H9 (cell line): ENCODE results near the gene DDC. TPM values are rescaled to one million over a fixed set of nuclear protein-coding genes. Genes with fewer than 3 reads are reported as not detected.

ENCODE experiments used
- DNase-seq: peaks from one replicate; pipeline ENCODE4 v3.0.0-alpha.2; 2017
- H2AFZ ChIP-seq: one replicate; pipeline ENCODE4 v1.6.1; 2013; ENCODE audit warnings: mild to moderate bottlenecking, low read length, control low read depth, moderate library complexity
- H2AK5ac ChIP-seq: 2 replicates; pipeline ENCODE4 v1.6.1; 2013; ENCODE audit warnings: low read length, control low read depth, mixed read lengths; ENCODE audit not compliant: insufficient read length
- H2BK120ac ChIP-seq: one replicate; pipeline ENCODE4 v1.6.1; 2013; ENCODE audit warnings: low read depth, mild to moderate bottlenecking, low read length, control low read depth, inconsistent platforms; ENCODE audit not compliant: poor library complexity, severe bottlenecking
- H2BK12ac ChIP-seq: 2 replicates; pipeline ENCODE4 v1.6.1; 2013; ENCODE audit warnings: low read length, control low read depth, mixed read lengths, low read depth; ENCODE audit not compliant: insufficient read length
- H2BK15ac ChIP-seq: 2 replicates; pipeline ENCODE4 v1.6.1; 2013; ENCODE audit warnings: low read depth, low read length, control low read depth
- H2BK20ac ChIP-seq: one replicate; pipeline ENCODE4 v1.6.1; 2013; ENCODE audit warnings: low read depth, mild to moderate bottlenecking, low read length, control low read depth, inconsistent platforms; ENCODE audit not compliant: poor library complexity, severe bottlenecking
- H2BK5ac ChIP-seq: 2 replicates; pipeline ENCODE4 v1.6.1; 2013; ENCODE audit warnings: low read length, control low read depth, mixed read lengths; ENCODE audit not compliant: insufficient read length
- H3K14ac ChIP-seq: 2 replicates; pipeline ENCODE4 v1.6.1; 2013; ENCODE audit warnings: low read length, control low read depth; ENCODE audit not compliant: insufficient read depth
- H3K18ac ChIP-seq: 2 replicates; pipeline ENCODE4 v1.6.1; 2013; ENCODE audit warnings: low read depth, mild to moderate bottlenecking, mixed read lengths, low read length, control low read depth; ENCODE audit not compliant: insufficient read length
- H3K23ac ChIP-seq: 2 replicates; pipeline ENCODE4 v1.6.1; 2013; ENCODE audit warnings: low read length, control low read depth, mixed read lengths, low read depth; ENCODE audit not compliant: insufficient read length
- H3K23me2 ChIP-seq: 2 replicates; pipeline ENCODE4 v1.6.1; 2013; ENCODE audit warnings: low read depth, mild to moderate bottlenecking, mixed read lengths, low read length, control low read depth; ENCODE audit not compliant: insufficient read length, poor library complexity, severe bottlenecking
- H3K27ac ChIP-seq: 2 replicates; pipeline ENCODE4 v1.5.1; 2013; ENCODE audit warnings: low read length, control low read depth, mixed read lengths, low read depth; ENCODE audit not compliant: insufficient read length
- H3K27me3 ChIP-seq: 2 replicates; pipeline ENCODE4 v1.6.1; 2013; ENCODE audit warnings: low read length, control low read depth, inconsistent platforms; ENCODE audit not compliant: insufficient read depth
- H3K4ac ChIP-seq: 2 replicates; pipeline ENCODE4 v1.6.1; 2013; ENCODE audit warnings: low read depth, mild to moderate bottlenecking, control low read depth, inconsistent platforms, low read length, moderate library complexity
- H3K4me1 ChIP-seq: 2 replicates; pipeline ENCODE4 v1.6.1; 2013; ENCODE audit warnings: low read length, control low read depth, inconsistent platforms; ENCODE audit not compliant: insufficient read depth
- H3K4me2 ChIP-seq: 2 replicates; pipeline ENCODE4 v1.6.1; 2013; ENCODE audit warnings: low read length, control low read depth, mixed read lengths; ENCODE audit not compliant: insufficient read length, insufficient read depth
- H3K56ac ChIP-seq: 2 replicates; pipeline ENCODE4 v1.6.1; 2013; ENCODE audit warnings: low read depth, mild to moderate bottlenecking, mixed read lengths, low read length, control low read depth; ENCODE audit not compliant: insufficient read length
- H3K79me1 ChIP-seq: 2 replicates; pipeline ENCODE4 v1.6.1; 2013; ENCODE audit warnings: low read depth, mild to moderate bottlenecking, moderate library complexity, low read length, control low read depth, inconsistent platforms; ENCODE audit not compliant: insufficient read depth, poor library complexity, severe bottlenecking
- H3K79me2 ChIP-seq: 2 replicates; pipeline ENCODE4 v1.6.1; 2013; ENCODE audit warnings: low read length, control low read depth, inconsistent platforms; ENCODE audit not compliant: insufficient read depth
- H3K9ac ChIP-seq: 2 replicates; pipeline ENCODE4 v1.6.1; 2013; ENCODE audit warnings: low read length, control low read depth, mixed read lengths; ENCODE audit not compliant: insufficient read length; ENCODE audit errors: extremely low read depth
- H3K9me3 ChIP-seq: one replicate; pipeline ENCODE4 v1.6.1; 2013; ENCODE audit warnings: low read depth, low read length, inconsistent platforms; ENCODE audit not compliant: control insufficient read depth
- H3T11ph ChIP-seq: one replicate; pipeline ENCODE4 v1.6.1; 2013; ENCODE audit warnings: mild to moderate bottlenecking, low read length, control low read depth, inconsistent platforms
- H4K20me1 ChIP-seq: one replicate; pipeline ENCODE4 v1.6.1; 2013; ENCODE audit not compliant: control insufficient read depth, insufficient read length, insufficient read depth
- H4K5ac ChIP-seq: 2 replicates; pipeline ENCODE4 v1.6.1; 2013; ENCODE audit warnings: low read depth, mild to moderate bottlenecking, mixed read lengths, low read length, control low read depth; ENCODE audit not compliant: insufficient read length
- H4K8ac ChIP-seq: replicated peaks from 2 replicates; pipeline ENCODE4 v1.6.1; 2013; ENCODE audit warnings: low read length, control low read depth, mixed read lengths, low read depth; ENCODE audit not compliant: insufficient read length
- H4K91ac ChIP-seq: 2 replicates; pipeline ENCODE4 v1.6.1; 2013; ENCODE audit warnings: low read depth, mild to moderate bottlenecking, moderate library complexity, mixed read lengths, low read length, control low read depth; ENCODE audit not compliant: insufficient read length
- H3K27ac Mint-ChIP-seq, 3 experiments: 2 replicates in 2 of 3; 3 replicates in 1 of 3; pipeline ENCODE4 v1.8.0; 2020 to 2021; ENCODE audit warnings: mixed read lengths in 3 of 3, mild to moderate bottlenecking in 1 of 3, moderate library complexity in 1 of 3
- H3K27me3 Mint-ChIP-seq: 2 replicates; pipeline ENCODE4 v1.8.0; 2021; ENCODE audit warnings: low read depth, mild to moderate bottlenecking, moderate library complexity, mixed read lengths
- H3K36me3 Mint-ChIP-seq, 3 experiments: 2 replicates in 2 of 3; 3 replicates in 1 of 3; pipeline ENCODE4 v1.8.0; 2020 to 2021; ENCODE audit warnings: low read depth in 3 of 3, mixed read lengths in 3 of 3; ENCODE audit not compliant: insufficient read depth in 1 of 3
- H3K4me1 Mint-ChIP-seq, 2 experiments: 2 replicates each; pipeline ENCODE4 v1.8.0; 2020; ENCODE audit warnings: mixed read lengths in 2 of 2
- H3K4me3 Mint-ChIP-seq, 2 experiments: 2 replicates in 1 of 2; 3 replicates in 1 of 2; pipeline ENCODE4 v1.8.0; 2020 to 2021; ENCODE audit warnings: mild to moderate bottlenecking in 2 of 2, mixed read lengths in 2 of 2, moderate library complexity in 1 of 2
- H3K9me3 Mint-ChIP-seq, 2 experiments: 2 replicates in 1 of 2; 3 replicates in 1 of 2; pipeline ENCODE4 v1.8.0; 2020; ENCODE audit warnings: mild to moderate bottlenecking in 2 of 2, mixed read lengths in 2 of 2, moderate library complexity in 1 of 2
- CTCF ChIP-seq: fragments of 200-600 bp; sonication (generic); conservative IDR thresholded peaks from 3 replicates; pipeline ENCODE4 v1.8.0; 2021; ENCODE audit warnings: antibody characterized with exemption, mild to moderate bottlenecking
- WGBS: extraction: QIAGEN DNeasy Blood & Tissue Kit; methylation state at CpG from one replicate; pipeline ENCODE4 v1.1.7; 2013; ENCODE audit warnings: missing lambda C conversion rate, low lambda C conversion rate, mixed read lengths; ENCODE audit not compliant: insufficient read length; ENCODE audit errors: extremely low coverage; 5-methylcytosine and 5-hydroxymethylcytosine counted together
- total RNA-seq: library from RNA; stranded (reverse); gene quantifications from 2 replicates; pipeline ENCODE4 v1.2.1, GENCODE V29; 2021

DDC gene
- total RNA-seq, 1 experiment from 2014 or later: not detected

- WGBS: no CpG with 5 or more reads among the region's 6 CpGs
- Histone ChIP-seq H3K56ac (no peak overlapping the region), H3K4me1 (no peaks in the 10 kb centered on the region), H3T11ph (no peak overlapping the region), H4K91ac (no peak overlapping the region), H3K79me2 (no peaks in the 10 kb centered on the region), H2AFZ (no peak overlapping the region), H3K27me3 (no peaks in the 10 kb centered on the region), H4K5ac (no peak overlapping the region), H2BK5ac (no peak overlapping the region), H3K18ac (no peak overlapping the region), H2BK20ac (no peak overlapping the region), H3K4me2 (no peak overlapping the region), H3K23me2 (no peaks in the 10 kb centered on the region), H3K4ac (no peak overlapping the region), H2BK12ac (no peak overlapping the region), H3K9ac (no peak overlapping the region), H3K14ac (no peak overlapping the region), H2BK120ac (no peak overlapping the region), H4K20me1 (no peaks in the 10 kb centered on the region), H2AK5ac (no peak overlapping the region), H3K27ac (no peak overlapping the region), H4K8ac (no peak overlapping the region), H3K9me3 (peaks cover 12% of the 10 kb centered on the region), H3K79me1 (no peaks in the 10 kb centered on the region), H3K23ac (no peak overlapping the region), H2BK15ac (no peak overlapping the region)
- Mint-ChIP-seq H3K27me3 (no peaks in the 10 kb centered on the region), H3K9me3 (peaks cover 19 to 20% of the 10 kb centered on the region in 2 experiments), H3K4me3 (no peak overlapping the region), H3K36me3 (peaks cover 21 to 33% (median 25%) of the 10 kb centered on the region in 3 experiments), H3K27ac (no peak overlapping the region), H3K4me1 (peaks cover 0 to 4% of the 10 kb centered on the region in 2 experiments; a peak in 2 of 4 replicates)
- no peak for DNase-seq
- TF ChIP-seq CTCF: no peak
Observed at GRCh38 chr7:50587737-50588136, 22.5 kb upstream of the DDC start.
